HepG2 (cell line): Measurements from ENCODE around the gene KIAA0930.

ENCODE experiments used
- CBFB ChIP-seq: sonication (generic); formaldehyde crosslinking; IDR thresholded peaks from 2 replicates; pipeline ENCODE4 v1.4.0; 2020; ENCODE audit warnings: missing genetic modification reagents
- ETV6 ChIP-seq: sonication (generic); formaldehyde crosslinking; conservative IDR thresholded peaks from 2 replicates; pipeline ENCODE4 v1.4.0; 2020; ENCODE audit warnings: missing genetic modification reagents
- JUNB ChIP-seq: sonication (generic); formaldehyde crosslinking; IDR thresholded peaks from 2 replicates; pipeline ENCODE4 v1.8.0; 2022; ENCODE audit warnings: missing genetic modification reagents, mild to moderate bottlenecking, borderline replicate concordance
- MED13 ChIP-seq: sonication (generic); formaldehyde crosslinking; IDR thresholded peaks from 2 replicates; pipeline ENCODE4 v1.5.0; 2020; ENCODE audit warnings: missing genetic modification reagents
- POLR2AphosphoS5 ChIP-seq: IDR thresholded peaks from 2 replicates; pipeline ENCODE4 v1.6.1; 2012; ENCODE audit warnings: low read depth, low read length
- SP5 ChIP-seq: IDR thresholded peaks from 2 replicates; pipeline ENCODE4 v1.6.1; 2016; ENCODE audit warnings: low read depth, borderline replicate concordance
- ZBTB1 ChIP-seq: sonication (generic); formaldehyde crosslinking; IDR thresholded peaks from 2 replicates; pipeline ENCODE4 v1.4.0; 2020; ENCODE audit warnings: missing genetic modification reagents, borderline replicate concordance
- TF ChIP-seq, protein P1 (sequence below): sonication (generic); formaldehyde crosslinking; IDR thresholded peaks from 2 replicates; pipeline ENCODE4 v1.5.0; 2020; ENCODE audit warnings: mild to moderate bottlenecking, missing genetic modification reagents, moderate library complexity
- TF ChIP-seq, protein P2 (sequence below), 2 experiments: sonication (generic) in 1 of 2; formaldehyde crosslinking in 1 of 2; IDR thresholded peaks; 2 replicates each; pipeline versions ENCODE4 v1.6.1 to v1.9.0; 2014 to 2022; ENCODE audit warnings: antibody characterized with exemption in 1 of 2, borderline replicate concordance in 1 of 2, inconsistent platforms in 1 of 2, low read depth in 1 of 2, missing genetic modification reagents in 1 of 2
- TF ChIP-seq, protein P3 (sequence below): sonication (generic); formaldehyde crosslinking; IDR thresholded peaks from 2 replicates; pipeline ENCODE4 v1.4.0; 2020; ENCODE audit warnings: missing genetic modification reagents, mild to moderate bottlenecking, borderline replicate concordance
- TF ChIP-seq, protein P4 (sequence below): sonication (generic); formaldehyde crosslinking; IDR thresholded peaks from 2 replicates; pipeline ENCODE4 v1.4.0; 2020; ENCODE audit warnings: missing genetic modification reagents

DNA sequence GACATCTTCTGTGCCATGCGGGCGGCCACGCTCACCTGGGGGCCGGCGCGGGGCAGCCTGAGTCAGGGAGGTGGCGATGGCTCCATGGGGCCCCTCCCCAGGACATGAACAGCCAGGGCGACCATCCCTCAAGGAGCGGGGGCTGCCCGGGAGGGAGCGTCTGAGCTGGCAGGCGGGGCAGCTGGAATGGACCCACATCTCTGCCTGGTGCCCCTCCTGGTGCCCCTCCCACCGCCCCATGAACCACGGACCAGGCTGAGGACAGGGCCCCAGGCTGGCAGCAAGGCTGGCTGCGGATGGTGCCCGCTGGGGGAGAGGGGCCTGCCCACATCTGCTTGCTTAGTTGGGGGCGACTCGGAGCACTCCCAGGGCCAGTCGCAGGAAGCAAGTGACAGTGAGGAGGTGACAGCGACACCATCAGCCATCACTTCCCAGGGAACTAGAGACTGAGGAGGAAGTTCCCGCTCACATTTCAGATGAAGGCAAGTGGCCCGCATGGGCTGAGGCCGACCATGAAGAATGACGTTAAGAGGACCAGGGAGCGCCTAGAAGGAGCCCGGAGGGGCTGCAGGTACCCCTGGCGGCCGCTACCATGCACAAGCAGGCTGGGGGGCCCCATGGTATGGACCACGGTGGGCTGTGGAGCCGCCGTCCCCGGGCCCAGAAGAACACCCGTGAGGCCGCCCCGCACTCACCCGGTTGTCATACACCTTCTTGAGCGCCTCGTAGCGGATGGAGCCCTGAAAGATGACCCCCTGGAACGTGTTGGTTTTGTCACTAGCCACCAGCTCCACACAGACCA, 37.3 kb downstream of the KIAA0930 start:
- TF ChIP-seq, protein P1, sequence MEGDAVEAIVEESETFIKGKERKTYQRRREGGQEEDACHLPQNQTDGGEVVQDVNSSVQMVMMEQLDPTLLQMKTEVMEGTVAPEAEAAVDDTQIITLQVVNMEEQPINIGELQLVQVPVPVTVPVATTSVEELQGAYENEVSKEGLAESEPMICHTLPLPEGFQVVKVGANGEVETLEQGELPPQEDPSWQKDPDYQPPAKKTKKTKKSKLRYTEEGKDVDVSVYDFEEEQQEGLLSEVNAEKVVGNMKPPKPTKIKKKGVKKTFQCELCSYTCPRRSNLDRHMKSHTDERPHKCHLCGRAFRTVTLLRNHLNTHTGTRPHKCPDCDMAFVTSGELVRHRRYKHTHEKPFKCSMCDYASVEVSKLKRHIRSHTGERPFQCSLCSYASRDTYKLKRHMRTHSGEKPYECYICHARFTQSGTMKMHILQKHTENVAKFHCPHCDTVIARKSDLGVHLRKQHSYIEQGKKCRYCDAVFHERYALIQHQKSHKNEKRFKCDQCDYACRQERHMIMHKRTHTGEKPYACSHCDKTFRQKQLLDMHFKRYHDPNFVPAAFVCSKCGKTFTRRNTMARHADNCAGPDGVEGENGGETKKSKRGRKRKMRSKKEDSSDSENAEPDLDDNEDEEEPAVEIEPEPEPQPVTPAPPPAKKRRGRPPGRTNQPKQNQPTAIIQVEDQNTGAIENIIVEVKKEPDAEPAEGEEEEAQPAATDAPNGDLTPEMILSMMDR (CRISPR knock-in tag), result no peak
- TF ChIP-seq, protein P2, sequence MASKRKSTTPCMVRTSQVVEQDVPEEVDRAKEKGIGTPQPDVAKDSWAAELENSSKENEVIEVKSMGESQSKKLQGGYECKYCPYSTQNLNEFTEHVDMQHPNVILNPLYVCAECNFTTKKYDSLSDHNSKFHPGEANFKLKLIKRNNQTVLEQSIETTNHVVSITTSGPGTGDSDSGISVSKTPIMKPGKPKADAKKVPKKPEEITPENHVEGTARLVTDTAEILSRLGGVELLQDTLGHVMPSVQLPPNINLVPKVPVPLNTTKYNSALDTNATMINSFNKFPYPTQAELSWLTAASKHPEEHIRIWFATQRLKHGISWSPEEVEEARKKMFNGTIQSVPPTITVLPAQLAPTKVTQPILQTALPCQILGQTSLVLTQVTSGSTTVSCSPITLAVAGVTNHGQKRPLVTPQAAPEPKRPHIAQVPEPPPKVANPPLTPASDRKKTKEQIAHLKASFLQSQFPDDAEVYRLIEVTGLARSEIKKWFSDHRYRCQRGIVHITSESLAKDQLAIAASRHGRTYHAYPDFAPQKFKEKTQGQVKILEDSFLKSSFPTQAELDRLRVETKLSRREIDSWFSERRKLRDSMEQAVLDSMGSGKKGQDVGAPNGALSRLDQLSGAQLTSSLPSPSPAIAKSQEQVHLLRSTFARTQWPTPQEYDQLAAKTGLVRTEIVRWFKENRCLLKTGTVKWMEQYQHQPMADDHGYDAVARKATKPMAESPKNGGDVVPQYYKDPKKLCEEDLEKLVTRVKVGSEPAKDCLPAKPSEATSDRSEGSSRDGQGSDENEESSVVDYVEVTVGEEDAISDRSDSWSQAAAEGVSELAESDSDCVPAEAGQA (IDR thresholded peaks at IDR 0.05; ENCODE audit: low read depth), result no peak
- TF ChIP-seq, protein P2 (CRISPR knock-in tag; IDR thresholded peaks at IDR 0.05; ENCODE audit: borderline replicate concordance), result no peak
- TF ChIP-seq SP5 (CRISPR knock-in tag), result no peak
- no peak for TF ChIP-seq CBFB (CRISPR knock-in tag)
- no peak for TF ChIP-seq POLR2AphosphoS5
- TF ChIP-seq JUNB (CRISPR knock-in tag), result no peak
- TF ChIP-seq, protein P3, sequence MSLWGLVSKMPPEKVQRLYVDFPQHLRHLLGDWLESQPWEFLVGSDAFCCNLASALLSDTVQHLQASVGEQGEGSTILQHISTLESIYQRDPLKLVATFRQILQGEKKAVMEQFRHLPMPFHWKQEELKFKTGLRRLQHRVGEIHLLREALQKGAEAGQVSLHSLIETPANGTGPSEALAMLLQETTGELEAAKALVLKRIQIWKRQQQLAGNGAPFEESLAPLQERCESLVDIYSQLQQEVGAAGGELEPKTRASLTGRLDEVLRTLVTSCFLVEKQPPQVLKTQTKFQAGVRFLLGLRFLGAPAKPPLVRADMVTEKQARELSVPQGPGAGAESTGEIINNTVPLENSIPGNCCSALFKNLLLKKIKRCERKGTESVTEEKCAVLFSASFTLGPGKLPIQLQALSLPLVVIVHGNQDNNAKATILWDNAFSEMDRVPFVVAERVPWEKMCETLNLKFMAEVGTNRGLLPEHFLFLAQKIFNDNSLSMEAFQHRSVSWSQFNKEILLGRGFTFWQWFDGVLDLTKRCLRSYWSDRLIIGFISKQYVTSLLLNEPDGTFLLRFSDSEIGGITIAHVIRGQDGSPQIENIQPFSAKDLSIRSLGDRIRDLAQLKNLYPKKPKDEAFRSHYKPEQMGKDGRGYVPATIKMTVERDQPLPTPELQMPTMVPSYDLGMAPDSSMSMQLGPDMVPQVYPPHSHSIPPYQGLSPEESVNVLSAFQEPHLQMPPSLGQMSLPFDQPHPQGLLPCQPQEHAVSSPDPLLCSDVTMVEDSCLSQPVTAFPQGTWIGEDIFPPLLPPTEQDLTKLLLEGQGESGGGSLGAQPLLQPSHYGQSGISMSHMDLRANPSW, result no peak
- TF ChIP-seq, protein P4, sequence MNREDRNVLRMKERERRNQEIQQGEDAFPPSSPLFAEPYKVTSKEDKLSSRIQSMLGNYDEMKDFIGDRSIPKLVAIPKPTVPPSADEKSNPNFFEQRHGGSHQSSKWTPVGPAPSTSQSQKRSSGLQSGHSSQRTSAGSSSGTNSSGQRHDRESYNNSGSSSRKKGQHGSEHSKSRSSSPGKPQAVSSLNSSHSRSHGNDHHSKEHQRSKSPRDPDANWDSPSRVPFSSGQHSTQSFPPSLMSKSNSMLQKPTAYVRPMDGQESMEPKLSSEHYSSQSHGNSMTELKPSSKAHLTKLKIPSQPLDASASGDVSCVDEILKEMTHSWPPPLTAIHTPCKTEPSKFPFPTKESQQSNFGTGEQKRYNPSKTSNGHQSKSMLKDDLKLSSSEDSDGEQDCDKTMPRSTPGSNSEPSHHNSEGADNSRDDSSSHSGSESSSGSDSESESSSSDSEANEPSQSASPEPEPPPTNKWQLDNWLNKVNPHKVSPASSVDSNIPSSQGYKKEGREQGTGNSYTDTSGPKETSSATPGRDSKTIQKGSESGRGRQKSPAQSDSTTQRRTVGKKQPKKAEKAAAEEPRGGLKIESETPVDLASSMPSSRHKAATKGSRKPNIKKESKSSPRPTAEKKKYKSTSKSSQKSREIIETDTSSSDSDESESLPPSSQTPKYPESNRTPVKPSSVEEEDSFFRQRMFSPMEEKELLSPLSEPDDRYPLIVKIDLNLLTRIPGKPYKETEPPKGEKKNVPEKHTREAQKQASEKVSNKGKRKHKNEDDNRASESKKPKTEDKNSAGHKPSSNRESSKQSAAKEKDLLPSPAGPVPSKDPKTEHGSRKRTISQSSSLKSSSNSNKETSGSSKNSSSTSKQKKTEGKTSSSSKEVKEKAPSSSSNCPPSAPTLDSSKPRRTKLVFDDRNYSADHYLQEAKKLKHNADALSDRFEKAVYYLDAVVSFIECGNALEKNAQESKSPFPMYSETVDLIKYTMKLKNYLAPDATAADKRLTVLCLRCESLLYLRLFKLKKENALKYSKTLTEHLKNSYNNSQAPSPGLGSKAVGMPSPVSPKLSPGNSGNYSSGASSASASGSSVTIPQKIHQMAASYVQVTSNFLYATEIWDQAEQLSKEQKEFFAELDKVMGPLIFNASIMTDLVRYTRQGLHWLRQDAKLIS, result no peak
- TF ChIP-seq ETV6 (CRISPR knock-in tag), result no peak
- no peak for TF ChIP-seq MED13
- TF ChIP-seq ZBTB1, result no peak
